ENCODE data around the gene POM121.
"Not testable (repeated sequence)": the region's sequence is repeated elsewhere in the genome, so short reads cannot be mapped to it uniquely, and the experiment has no call there.

Gene POM121

DNA sequence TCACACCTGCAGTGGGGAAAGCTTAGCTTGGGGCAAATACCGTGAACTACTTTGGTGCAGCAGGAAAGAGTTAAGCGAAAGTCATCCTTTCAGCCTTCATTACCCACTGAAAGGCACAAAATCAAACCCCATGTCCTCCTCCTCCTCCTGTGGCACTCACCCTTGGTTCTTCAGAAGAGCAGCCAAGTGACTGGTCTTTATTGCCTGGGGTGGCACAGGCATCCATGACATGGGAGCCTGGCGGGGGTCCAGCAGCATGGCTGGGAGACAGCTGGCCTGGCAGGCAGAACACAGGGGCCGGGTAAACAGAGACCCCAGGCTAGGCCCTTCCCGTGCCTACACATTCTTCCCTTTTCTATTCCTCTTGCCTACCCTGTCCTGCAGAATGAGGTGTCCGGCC lies 24.8 kb downstream of the POM121 start:
- DNase-seq = not testable (repeated sequence)

DNA sequence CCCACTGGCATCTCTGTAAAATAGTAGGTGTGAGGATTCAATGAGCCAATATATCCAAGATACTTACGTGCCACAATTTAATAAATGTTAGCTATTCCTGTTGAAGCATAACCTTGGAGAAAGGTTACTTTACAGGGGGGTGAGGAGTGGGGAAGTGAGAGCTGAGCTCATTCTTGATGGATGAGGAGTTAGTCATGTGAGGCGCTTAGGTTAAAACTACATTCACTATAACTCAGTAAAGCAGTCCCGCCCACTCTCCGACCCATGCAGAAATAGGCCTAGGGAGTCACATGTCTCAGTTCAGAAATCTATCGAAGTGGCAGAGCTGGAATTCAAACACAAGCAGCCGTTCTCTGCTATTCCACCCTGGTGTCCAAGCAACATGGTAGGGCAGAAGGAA lies 25.5 kb downstream of the POM121 start:
- not testable (repeated sequence) for DNase-seq

DNA sequence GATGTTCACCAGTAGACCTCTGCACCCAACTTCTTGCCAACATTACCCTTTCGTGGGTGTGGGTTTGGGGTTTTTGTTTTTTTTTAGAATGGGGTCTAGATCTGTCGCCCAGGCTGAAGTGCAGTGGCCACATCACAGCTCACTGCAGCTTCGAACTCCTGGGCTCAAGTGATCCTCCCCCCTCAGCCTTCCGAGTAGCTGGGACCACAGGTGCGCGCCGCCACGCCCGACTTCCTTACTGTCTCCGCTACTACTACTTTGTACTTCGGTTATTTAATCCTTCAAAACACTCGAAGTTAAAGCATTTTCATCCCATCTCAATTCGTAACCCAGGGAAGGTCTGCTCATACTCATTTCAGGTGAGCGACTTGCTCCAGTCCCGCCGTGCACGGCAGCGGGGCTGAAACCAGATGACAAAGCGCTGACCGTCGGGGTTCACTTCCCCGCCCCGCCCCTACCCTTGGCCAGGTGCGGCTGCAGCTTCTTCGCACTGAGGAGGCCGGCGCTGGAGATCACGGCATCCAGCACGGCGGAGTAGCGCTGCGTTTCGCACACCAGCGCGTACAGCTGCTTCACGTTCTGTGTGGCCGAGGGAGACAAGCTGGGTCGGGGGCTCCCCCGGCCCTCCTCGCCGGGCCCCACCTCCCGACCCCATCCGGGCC lies 29.1 kb downstream of the POM121 start:
- not testable (repeated sequence) for DNase-seq

DNA sequence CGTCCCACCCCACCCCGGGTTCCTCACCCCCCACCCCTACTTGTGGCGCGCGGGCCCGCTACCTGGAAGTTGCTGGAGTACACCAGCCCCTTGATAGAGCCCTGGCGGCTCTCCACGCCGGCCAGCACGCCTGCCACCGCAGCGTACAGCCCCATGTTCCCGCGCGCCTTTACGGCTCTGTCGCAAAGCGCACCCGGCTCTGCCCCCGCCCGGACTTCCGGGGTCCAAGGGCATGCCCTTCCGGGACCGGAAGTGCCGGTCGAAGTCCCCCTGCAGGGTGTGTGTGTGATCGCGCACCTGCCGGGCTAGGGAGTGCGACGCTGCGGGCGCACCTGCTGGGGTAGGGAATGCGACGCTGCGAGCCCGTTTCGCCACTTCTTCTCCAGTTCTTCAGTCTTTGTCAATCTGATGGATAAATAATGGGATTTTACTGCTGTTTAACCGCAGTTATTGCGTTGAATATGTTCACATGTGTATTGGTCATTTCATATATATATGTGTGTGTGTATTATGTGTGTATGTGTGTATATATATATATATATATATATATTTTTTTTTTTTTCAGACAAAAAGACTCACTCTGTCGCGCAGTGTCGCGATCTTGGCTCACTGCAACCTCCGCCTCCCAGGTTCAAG lies 29.8 kb downstream of the POM121 start:
- peak in 1 of 2 donors; percentile 24 for DNase-seq

DNA sequence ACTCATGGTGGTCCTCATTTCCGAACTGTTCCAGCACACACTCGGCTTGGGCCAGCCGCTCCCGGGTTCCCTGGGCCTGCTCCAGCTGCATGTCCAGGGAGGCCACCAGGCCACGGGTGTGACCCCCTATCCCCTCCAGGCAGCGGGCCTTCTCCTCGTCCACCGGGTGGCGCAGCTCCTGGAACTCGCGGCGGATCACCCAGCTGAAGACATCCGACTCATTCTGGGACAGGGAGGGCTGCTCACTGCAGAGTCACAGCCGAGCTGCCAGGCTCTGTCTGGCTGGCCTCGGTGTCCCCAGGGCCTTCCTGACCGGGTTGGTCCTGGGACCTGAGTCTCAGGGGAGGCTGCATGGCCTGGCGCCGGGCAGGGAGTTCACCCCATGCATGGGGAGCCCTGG lies 35.1 kb downstream of the POM121 start:
- not testable (repeated sequence) for DNase-seq

DNA sequence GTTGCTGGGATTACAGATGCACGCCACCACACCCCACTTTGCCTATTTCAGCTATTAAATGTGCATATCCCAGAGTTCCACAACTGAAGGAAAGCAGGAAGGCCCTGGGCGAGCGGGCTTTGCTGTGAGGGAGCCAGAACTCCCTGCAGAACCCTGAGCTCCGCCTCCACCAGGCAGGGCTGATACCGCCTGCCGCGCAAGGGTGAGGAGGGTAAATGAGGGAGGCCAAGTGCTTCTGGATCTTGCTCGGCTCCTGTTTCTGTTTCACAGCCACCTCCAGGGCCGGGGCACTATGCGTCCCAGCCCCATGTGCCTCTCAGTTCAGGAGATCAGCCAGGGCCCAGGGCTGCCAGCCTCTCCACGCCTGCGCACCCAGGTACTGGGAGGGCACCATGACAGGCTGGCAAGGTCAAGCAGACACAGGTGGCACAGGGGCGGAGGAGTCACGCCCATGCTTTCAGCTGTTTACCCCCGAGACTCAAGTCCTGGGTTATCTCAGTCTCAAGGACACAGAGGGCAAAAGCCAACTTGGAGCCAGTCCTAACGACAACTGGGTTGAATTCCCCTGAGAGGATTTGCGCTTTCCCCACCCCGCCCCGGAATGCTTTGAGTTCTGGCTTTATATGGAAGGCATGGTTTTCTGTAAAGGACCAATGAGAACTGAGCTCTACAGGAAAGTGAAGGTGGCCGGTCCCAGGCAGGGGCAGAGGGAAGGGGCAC lies 35.9 kb downstream of the POM121 start:
- DNase-seq = not testable (repeated sequence)

DNA sequence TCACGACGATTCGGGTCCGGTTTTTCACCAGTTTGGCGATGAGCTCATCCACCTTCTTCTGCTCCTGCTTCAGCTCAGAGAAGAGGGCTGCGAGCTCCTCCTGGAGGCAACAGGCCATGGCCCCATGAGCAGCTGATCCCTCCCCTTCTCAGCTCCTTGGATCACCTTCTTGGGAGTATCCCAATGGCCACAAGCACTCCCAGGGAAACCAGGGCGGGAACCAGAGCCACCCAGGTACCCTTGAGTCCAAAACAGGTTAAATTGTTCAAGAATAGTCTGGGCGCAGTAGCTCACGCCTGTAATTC lies 36.4 kb downstream of the POM121 start:
- not testable (repeated sequence) for DNase-seq

DNA sequence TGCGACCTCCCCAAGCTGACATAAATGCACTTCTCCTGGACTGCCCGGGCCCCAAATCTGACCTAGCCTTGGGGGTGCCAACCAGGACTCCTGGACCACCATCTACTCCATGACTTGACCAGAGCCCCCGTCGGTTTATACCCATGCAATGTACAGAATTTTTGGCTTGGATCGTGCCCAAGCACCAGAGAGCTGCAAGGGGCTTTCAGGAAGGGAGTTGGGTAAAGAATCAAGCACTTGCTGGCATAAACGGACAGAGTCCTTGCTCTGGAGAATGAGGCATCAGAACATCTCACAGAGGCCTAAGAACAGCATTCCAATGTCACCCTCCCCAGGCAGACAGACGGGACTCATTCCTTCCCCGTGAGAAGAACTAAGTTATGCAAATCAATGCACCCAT lies 38.2 kb downstream of the POM121 start:
- not testable (repeated sequence) for DNase-seq

DNA sequence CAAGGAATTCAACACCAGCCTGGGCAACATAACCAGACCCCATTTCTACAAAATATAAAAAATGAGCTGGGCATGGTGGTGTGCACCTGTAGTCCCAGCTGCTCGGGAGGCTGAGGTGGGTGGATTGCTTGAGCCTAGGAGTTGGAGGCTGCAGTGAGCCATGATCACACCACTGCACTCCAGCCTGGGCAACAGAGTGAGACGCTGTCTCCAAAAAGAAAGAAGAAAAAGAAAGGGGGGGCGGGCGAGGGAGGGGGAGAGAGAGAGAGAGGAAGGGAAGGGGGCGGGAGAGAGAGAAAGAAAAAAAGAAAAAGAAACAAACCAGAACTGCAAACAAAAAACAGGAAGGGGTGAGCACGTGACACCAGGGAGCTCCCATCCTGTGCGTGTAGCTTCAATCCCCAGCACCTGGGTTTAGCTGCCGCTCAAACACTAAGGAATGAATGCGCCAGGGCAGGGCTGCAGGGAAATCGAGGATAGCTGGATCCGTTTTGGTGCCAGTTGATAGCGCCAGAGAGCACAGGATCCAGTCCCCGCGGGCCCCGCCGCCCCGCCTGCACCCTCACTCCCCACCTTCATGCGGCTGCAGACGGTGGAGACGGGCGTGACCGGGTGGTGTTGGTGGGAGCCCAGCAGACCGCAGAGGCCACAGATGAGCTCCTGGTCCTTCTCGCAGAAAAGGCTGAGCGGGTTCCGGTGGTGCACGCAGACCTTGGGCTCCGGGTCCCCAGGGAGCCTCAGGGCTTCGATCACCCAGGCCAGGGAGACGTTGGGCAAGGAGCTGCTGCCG lies 40.5 kb downstream of the POM121 start:
- DNase-seq = not testable (repeated sequence)

DNA sequence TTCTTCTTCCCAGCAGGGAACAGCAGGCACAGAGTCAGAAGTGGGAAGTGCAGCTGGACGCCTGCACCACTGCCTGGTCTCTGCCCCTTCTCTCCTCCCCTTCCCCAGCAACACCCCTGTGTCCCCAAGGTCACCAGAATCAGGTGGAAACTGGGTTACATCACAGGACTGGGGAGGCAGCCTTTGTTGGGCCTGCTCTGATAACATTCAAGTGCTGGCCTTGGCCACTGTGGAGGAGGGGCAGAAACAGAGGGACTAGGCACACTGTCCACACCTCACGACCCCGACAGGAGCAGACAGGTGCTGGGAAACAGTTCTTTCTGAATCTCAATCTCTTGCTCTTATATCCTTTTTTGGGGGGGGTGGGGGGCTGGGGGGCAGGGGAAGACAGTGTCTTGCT lies 42.0 kb downstream of the POM121 start:
- not testable (repeated sequence) for DNase-seq

DNA sequence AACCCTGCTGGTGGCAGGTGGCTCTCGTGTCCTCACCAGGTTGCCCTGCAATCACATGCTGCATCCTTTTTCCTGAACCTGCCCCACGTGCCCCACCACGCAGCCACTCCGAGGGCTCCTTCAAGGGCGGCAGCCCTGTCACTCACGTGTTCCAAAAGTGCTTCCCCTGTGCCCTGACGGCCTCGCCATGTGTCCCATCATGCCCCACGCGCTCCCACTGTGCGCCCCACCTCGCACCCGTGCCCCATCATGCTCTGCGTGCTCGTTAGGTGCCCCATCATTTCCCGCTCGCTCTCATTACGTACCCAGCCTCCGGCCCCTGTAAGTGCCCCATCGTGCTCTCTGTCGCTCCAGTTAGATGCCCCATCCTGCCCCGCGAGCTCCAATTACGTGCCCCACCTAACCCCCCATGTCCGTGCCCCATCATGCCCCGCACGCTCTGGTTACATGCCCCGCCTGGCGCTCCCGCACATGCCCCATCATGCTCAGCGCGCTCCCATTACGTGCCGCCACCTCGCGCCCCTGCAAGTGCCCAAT lies 44.2 kb downstream of the POM121 start, which contains the start of gene TRIM74:
Gene TRIM74 (minus strand): TSS at position 487 of the 537 bp plus-strand sequence. CDS start 3,309 bp downstream, outside the sequence.
- not testable (repeated sequence) for DNase-seq

DNA sequence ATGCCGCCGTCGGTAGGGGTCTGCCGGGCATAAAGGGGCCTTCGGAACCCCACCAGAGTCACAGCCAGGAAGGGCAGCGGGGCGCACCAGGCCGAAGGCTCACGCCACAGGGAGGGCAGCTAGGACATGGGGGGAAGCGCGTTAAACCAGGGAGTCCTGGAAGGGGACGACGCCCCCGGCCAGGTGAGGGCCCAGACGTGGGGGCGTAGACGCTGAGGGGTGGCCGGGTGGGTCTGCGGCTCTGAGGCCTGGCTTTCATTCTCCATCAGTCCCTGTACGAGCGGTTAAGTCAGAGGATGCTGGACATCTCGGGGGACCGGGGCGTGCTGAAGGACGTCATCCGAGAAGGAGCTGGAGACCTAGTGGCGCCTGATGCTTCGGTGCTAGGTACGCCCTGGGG lies 44.8 kb downstream of the POM121 start:
- not testable (repeated sequence) for DNase-seq

DNA sequence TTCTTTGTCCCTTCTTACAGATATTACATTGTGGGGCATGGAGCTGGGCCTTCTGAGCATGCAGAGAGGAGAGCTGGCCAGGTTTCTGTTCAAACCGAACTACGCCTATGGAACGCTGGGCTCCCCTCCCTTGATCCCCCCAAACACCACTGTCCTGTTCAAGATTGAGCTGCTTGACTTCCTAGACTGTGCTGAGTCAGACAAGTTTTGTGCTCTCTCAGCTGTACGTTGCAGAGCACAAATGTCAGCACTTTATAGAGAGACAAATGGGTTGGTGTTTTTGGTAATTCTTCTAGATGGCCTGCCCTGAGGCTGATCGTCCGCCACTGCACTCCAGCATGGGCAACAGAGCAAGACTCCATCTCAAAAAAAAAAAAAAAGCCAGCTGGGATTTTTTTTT lies 46.6 kb downstream of the POM121 start:
- not testable (repeated sequence) for DNase-seq

DNA sequence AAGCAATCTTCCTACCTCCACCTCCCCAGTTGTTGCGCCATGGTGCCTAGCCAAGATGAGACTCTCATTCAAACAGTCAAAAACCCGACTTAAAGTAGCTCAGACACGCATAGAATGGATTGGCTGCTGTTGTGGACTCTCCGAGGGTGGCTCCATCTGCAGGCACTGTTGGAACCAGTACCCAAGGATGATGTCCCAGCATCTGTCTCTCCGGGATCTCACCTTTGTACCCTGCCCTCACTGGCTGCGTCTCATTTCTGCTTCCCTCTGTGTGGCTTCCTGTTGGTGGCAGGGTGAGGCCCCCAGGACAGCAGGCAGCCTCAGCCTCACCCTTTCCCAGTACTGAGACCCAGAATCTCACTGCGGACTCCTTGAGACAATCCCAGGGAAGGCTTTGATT lies 49.9 kb downstream of the POM121 start:
- DNase-seq = not testable (repeated sequence)

DNA sequence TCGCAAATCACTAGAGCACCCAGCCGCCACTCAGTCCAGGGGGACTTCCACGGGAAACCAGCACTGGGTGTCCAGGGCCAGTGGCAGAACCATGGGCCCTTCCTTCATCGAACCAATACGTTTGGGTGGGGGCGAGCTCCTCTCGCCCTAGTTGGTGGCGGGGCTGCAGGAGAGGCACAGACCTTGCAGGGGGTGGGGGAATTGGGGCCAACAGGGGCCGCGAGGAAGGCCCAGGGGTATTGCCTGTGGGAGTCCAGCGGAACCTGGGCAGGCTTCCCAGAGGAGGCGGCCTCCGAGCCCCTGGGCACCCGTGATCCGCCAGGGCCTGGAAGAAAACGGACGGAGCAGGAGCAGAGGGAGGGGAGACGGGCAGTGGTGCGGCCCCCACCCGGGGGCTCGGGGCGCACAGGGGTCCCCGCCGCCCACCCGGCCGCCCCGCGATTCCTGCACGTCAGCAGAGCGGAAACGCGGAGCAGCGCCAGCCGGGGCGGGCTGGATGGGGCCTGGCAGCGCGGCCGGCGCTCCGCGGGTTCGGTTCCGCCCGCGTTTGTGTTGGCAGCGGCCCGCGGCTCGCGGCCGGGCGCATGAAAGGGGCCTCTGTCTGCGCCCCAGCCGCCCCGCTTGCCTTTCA lies 50.9 kb downstream of the POM121 start:
- DNase-seq = not testable (repeated sequence)

DNA sequence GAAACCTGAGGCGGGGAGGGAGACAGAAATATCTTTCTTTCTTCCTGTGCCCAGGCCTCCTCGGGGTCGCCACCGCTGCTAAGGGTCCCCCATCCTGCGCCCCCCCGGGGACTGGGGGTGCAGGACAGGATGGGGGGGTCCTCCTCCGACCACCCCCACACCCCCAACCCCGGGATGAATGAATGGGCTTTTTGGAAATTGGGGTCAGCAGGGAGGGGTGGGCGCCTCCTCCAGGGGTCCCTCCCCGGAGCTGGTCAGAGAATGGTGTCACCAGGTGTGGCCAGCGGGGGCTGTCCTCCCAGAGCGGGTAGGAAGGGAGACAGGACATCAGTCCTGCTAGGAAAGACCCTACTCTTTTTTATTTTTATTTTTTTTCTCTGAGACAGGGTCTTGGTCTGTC lies 51.5 kb downstream of the POM121 start:
- not testable (repeated sequence) for DNase-seq

DNA sequence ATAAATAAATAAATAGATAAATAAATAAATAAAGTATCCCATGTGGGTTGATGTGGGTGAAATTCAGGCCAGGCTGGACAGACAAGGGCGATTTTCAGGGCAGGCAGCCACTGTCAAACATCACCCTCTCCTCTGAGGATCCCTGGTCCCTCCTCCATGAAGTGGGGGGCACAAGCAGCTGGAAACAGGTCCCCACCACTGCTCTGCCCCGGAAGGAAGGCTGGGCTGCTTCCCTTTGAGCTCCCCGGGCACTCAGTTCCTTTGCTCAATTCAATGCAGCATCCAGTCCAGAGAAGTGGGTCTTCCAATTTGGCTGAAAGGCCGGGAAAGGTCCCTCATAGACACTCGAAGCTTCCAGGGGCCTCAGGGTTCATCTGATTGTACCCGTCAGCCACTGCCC lies 55.5 kb downstream of the POM121 start:
- not testable (repeated sequence) for DNase-seq

DNA sequence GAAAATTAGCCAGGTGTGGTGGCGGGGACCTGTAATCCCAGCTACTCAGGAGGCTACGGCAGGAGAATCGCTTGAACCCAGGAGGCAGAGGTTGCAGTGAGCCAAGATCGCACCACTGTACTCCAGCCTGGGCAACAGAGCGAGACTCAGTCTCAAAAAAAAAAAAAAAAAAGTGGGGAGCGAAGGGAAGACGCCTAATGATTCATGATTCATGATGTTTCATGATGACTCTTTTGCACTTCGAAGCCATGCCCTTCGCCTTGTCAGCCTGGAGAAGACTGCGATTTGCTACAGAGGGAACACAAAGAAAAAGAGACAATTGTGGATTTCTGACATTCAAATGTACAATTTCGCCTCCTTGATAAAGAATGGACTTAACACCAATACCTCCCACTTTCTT lies 57.2 kb downstream of the POM121 start:
- DNase-seq = not testable (repeated sequence)

DNA sequence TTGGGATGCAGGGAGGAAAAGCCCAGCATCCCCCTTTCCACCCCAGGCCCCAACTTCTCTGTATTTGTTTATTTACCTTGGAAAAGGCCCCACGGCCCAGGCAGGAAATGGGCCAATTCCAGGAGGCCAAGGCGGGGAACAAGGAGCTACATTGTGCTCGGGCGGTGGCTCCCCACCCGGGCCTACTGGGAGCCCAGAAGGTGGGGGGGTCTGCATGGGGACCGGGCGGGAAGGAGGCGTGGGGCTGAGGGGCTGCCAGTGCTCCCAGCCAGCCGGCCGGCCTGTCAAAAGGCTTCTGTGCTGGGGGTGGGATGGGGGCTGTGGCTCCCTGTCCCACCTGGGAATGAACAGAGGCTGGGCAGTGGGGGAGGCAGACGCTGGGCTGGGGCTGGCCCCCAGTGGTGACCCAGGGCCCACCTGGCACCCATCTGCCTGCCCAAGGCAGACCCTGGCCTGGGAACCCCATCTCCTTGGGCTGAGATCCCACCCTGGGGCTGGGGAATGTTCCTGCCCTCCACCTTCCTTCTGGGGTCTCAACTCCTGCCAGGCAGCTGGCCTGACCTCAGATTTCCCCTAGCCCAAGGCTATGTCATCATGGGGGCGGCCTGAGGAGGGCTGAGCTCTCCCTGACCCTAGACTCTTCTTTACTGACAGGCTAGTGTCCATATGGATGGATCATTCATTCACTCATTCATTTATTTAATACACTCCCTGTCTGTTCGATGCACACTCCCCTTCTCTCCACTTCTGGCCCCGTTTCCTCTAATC lies 65.4 kb downstream of the POM121 start:
- DNase-seq = not testable (repeated sequence)

DNA sequence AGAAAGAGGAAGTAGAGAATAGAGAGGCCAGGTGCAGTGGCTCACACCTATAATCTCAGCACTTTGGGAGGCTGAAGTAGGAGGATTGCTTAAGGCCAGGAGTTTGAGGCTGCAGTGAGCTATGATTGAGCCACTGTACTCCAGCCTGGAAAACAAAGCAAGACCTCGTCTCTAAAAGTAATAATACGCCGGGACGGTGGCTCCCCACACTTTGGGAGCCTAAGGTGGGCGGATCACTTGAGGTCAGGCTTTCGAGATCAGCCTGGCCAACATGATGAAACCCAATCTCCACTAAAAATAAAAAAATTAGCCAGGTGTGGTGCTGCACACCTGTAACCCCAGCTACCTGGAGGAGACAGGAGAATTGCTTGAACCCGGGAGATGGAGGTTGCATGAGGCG lies 70.6 kb downstream of the POM121 start:
- DNase-seq = not testable (repeated sequence)

DNA sequence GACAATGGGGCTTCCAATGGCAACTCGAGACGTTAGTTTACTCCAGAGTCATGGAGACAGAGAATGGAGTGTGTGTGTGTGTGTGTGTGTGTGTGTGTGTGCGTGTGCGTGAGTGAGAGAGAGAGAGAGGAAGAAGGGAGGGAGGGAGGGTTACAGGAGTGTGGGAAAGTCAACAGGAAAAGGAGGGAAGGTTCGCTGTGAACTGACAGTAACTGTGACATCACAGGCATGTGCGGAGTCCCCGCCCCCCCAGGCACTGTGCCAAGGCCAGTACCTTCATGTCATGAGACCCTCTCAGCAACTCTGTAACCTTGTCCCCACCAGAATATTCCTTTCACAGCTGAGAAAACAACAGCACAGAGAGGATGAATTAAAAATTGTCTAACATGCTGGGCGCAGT lies 72.6 kb downstream of the POM121 start:
- DNase-seq = not testable (repeated sequence)
